Breast epithelium (tissue), 4 donors: ENCODE data around the gene PRKCE. TPM values are rescaled to one million over a fixed set of nuclear protein-coding genes. Genes with fewer than 3 reads are reported as not detected.

Experiments
- DNase-seq, 2 donors: peaks; one replicate each; pipeline ENCODE4 v3.0.0-alpha.2; 2019; ENCODE audit warnings: low spot score in 2 of 2
- H3K27ac ChIP-seq, 2 donors: fragments of 200-600 bp; sonication (generic) in 1 of 2; one replicate each; pipeline ENCODE4 v1.5.1; 2016 to 2019; ENCODE audit warnings: mild to moderate bottlenecking in 1 of 2
- H3K27me3 ChIP-seq, 2 donors: fragments of 200-600 bp; sonication (generic) in 1 of 2; one replicate each; pipeline versions ENCODE4 v1.5.1 to v1.6.0; 2017 to 2019; ENCODE audit warnings: control low read depth in 1 of 2, mild to moderate bottlenecking in 1 of 2
- H3K36me3 ChIP-seq: fragments of 200-600 bp; one replicate; pipeline ENCODE4 v1.5.1; 2019
- H3K4me1 ChIP-seq, 2 donors: fragments of 200-600 bp; sonication (generic); one replicate each; pipeline ENCODE4 v1.5.1; 2016 to 2019; ENCODE audit warnings: control low read depth in 1 of 2
- H3K4me3 ChIP-seq, 3 donors: fragments of 200-600 bp; sonication (generic); 1 replicate in 2 of 3; 2 replicates in 1 of 3; pipeline ENCODE4 v1.5.1; 2016 to 2019; ENCODE audit warnings: mild to moderate bottlenecking in 3 of 3, moderate library complexity in 2 of 3
- H3K9me3 ChIP-seq, 2 donors: fragments of 200-600 bp; sonication (generic) in 1 of 2; one replicate each; pipeline ENCODE4 v1.5.1; 2016 to 2019; ENCODE audit warnings: control low read depth in 1 of 2
- CTCF ChIP-seq, 3 donors: fragments of 450-650 bp; IDR thresholded peaks; one replicate each; pipeline ENCODE4 v1.5.1; 2016 to 2017; ENCODE audit warnings: antibody characterized with exemption in 3 of 3, mild to moderate bottlenecking in 3 of 3, moderate library complexity in 3 of 3
- POLR2A ChIP-seq: fragments of 450-650 bp; IDR thresholded peaks from one replicate; pipeline ENCODE4 v1.6.1; 2016; ENCODE audit warnings: antibody characterized with exemption, mild to moderate bottlenecking, moderate library complexity
- POLR2AphosphoS5 ChIP-seq, 3 donors: sonication (generic); formaldehyde crosslinking; IDR thresholded peaks; one replicate each; pipeline ENCODE4 v1.6.1; 2017; ENCODE audit warnings: antibody characterized with exemption in 3 of 3
- intact Hi-C: fragments of 100-400 bp; cut with DNase I; formaldehyde crosslinking; loops from one replicate; pipeline ENCODE4 v1.15.1; 2023; ENCODE audit warnings: low total_unique reads
- total RNA-seq, 3 donors: library from RNA; depleted of rRNA; stranded (reverse); fragments of >200 nt; gene quantifications; one replicate each; pipeline ENCODE4 v1.1.0, GENCODE V29; 2016

The PRKCE gene
- total RNA-seq, 3 donors from 2014 or later = 20.6 to 34.0 (median 23.6) TPM

- H3K4me1 ChIP-seq = no peaks in the 10 kb centered on the region
- no peak overlapping the region for H3K27ac ChIP-seq
Measured at GRCh38 chr2:45726188-45726587, 74.7 kb downstream of the PRKCE start.

GRCh38 chr2:45728458-45728942, 77.0 kb downstream of the PRKCE start:
- Histone ChIP-seq H3K9me3 (no peaks in the 10 kb centered on the region), H3K27ac (no peak overlapping the region), H3K4me3 (no peak overlapping the region), H3K27me3 (no peaks in the 10 kb centered on the region), H3K36me3 (no peaks in the 10 kb centered on the region), H3K4me1 (no peaks in the 10 kb centered on the region)
- intact Hi-C loops = no loop called here
- no peak for TF ChIP-seq CTCF (IDR thresholded peaks at IDR 0.05)
- no peak for TF ChIP-seq POLR2AphosphoS5 (IDR thresholded peaks at IDR 0.05)
- no peak for TF ChIP-seq POLR2A
- DNase-seq = no peak

More at GRCh38 chr2:45726188-45726587, 74.7 kb downstream of the PRKCE start:
- Histone ChIP-seq H3K4me3 (no peak overlapping the region), H3K36me3 (no peaks in the 10 kb centered on the region), H3K9me3 (no peaks in the 10 kb centered on the region), H3K27me3 (no peaks in the 10 kb centered on the region)
- intact Hi-C loops = no loop called here
- DNase-seq = no peak
- TF ChIP-seq POLR2AphosphoS5 (IDR thresholded peaks at IDR 0.05) (no peak), POLR2A (no peak), CTCF (IDR thresholded peaks at IDR 0.05) (no peak)

GRCh38 chr2:45729753-45730512, 78.5 kb downstream of the PRKCE start:
- Histone ChIP-seq H3K9me3 (no peaks in the 10 kb centered on the region), H3K4me3 (no peak overlapping the region), H3K27ac (no peak overlapping the region), H3K4me1 (no peaks in the 10 kb centered on the region), H3K27me3 (no peaks in the 10 kb centered on the region), H3K36me3 (no peaks in the 10 kb centered on the region)
- intact Hi-C loops = no loop called here
- TF ChIP-seq POLR2AphosphoS5 (IDR thresholded peaks at IDR 0.05) (no peak), POLR2A (no peak), CTCF (IDR thresholded peaks at IDR 0.05) (no peak)
- DNase-seq = no peak

GRCh38 chr2:45731141-45731540, 79.7 kb downstream of the PRKCE start:
- intact Hi-C loops = no loop called here
- H3K27ac ChIP-seq = no peak overlapping the region

More at GRCh38 chr2:45731141-45731540, 79.7 kb downstream of the PRKCE start:
- DNase-seq = no peak
- no peak for TF ChIP-seq POLR2A
- no peak for TF ChIP-seq POLR2AphosphoS5 (IDR thresholded peaks at IDR 0.05)
- TF ChIP-seq CTCF (IDR thresholded peaks at IDR 0.05) = no peak
- H3K9me3 ChIP-seq = no peaks in the 10 kb centered on the region
- no peaks in the 10 kb centered on the region for H3K4me1 ChIP-seq
- H3K4me3 ChIP-seq = no peak overlapping the region
- H3K27me3 ChIP-seq = no peaks in the 10 kb centered on the region
- no peaks in the 10 kb centered on the region for H3K36me3 ChIP-seq
